Measurements from ENCODE around the gene LATS2.

DNA sequence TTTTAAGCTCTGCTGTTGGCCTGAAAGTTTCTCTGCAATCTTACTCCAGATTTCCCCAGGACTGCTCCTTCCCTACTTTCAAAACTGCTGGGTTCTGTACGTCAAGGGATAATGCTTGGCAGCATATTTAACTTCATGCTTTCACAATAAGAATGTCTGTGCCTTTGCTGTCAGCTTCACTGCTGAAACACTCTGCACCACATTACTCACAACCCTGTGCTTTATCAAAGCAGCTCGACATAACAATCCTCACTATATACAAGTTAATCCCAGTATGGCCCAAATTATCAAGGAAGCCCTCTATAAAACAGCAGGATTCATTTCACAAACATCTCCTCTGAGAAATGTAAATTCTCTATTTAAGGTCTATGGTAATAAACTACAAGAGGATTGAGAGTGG lies 17.5 kb downstream of the LATS2 start:
- TF ChIP-seq, protein P1, sequence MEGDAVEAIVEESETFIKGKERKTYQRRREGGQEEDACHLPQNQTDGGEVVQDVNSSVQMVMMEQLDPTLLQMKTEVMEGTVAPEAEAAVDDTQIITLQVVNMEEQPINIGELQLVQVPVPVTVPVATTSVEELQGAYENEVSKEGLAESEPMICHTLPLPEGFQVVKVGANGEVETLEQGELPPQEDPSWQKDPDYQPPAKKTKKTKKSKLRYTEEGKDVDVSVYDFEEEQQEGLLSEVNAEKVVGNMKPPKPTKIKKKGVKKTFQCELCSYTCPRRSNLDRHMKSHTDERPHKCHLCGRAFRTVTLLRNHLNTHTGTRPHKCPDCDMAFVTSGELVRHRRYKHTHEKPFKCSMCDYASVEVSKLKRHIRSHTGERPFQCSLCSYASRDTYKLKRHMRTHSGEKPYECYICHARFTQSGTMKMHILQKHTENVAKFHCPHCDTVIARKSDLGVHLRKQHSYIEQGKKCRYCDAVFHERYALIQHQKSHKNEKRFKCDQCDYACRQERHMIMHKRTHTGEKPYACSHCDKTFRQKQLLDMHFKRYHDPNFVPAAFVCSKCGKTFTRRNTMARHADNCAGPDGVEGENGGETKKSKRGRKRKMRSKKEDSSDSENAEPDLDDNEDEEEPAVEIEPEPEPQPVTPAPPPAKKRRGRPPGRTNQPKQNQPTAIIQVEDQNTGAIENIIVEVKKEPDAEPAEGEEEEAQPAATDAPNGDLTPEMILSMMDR (tag by site-specific recombination; IDR thresholded peaks at IDR 0.05), result no peak
- TF ChIP-seq, protein P2, sequence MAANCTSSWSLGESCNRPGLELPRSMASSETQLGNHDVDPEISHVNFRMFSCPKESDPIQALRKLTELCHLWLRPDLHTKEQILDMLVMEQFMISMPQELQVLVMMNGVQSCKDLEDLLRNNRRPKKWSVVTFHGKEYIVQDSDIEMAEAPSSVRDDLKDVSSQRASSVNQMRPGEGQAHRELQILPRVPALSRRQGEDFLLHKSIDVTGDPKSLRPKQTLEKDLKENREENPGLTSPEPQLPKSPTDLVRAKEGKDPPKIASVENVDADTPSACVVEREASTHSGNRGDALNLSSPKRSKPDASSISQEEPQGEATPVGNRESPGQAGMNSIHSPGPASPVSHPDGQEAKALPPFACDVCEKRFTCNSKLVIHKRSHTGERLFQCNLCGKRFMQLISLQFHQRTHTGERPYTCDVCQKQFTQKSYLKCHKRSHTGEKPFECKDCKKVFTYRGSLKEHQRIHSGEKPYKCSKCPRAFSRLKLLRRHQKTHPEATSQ (tag by site-specific recombination; IDR thresholded peaks at IDR 0.05), result no peak
- no peak for TF ChIP-seq ZNF558 (tag by site-specific recombination; IDR thresholded peaks at IDR 0.05)

All from HEK293 (cell line).